B cell (primary cell): ENCODE results near the gene CRTC1.

Source experiments
- CTCF ChIP-seq: fragments of 200-600 bp; IDR thresholded peaks from one replicate; pipeline ENCODE4 v1.8.0; 2022; ENCODE audit warnings: antibody characterized with exemption, mild to moderate bottlenecking
- EZH2 ChIP-seq: IDR thresholded peaks from 2 replicates; pipeline ENCODE4 v1.6.1; 2012; ENCODE audit warnings: borderline replicate concordance, low read depth, mild to moderate bottlenecking, moderate library complexity, low read length; ENCODE audit not compliant: insufficient read depth, poor library complexity, severe bottlenecking

GRCh38 chr19:18798384-18799352 is 115.2 kb downstream of the CRTC1 start:
- no peak for TF ChIP-seq CTCF
- TF ChIP-seq EZH2, result no peak
